Liver (tissue), 3 donors: ENCODE data around the gene ADNP2.

Experiments used
- EGR1 ChIP-seq, 2 donors: IDR thresholded peaks; 2 replicates each; pipeline ENCODE4 v1.6.1; 2016 to 2018; ENCODE audit warnings: antibody characterized with exemption in 2 of 2, low read depth in 2 of 2
- TF ChIP-seq, protein P1 (sequence below): IDR thresholded peaks from 2 replicates; pipeline ENCODE4 v1.6.1; 2016; ENCODE audit warnings: antibody characterized with exemption
- TF ChIP-seq, protein P2 (sequence below): fragments of 150-350 bp; IDR thresholded peaks from 2 replicates; pipeline ENCODE4 v1.5.1; 2017; ENCODE audit warnings: improper control_type of control experiment, low read depth, low read length; ENCODE audit not compliant: missing input control
- donor health status: healthy.
- donor health status: healthy.

DNA sequence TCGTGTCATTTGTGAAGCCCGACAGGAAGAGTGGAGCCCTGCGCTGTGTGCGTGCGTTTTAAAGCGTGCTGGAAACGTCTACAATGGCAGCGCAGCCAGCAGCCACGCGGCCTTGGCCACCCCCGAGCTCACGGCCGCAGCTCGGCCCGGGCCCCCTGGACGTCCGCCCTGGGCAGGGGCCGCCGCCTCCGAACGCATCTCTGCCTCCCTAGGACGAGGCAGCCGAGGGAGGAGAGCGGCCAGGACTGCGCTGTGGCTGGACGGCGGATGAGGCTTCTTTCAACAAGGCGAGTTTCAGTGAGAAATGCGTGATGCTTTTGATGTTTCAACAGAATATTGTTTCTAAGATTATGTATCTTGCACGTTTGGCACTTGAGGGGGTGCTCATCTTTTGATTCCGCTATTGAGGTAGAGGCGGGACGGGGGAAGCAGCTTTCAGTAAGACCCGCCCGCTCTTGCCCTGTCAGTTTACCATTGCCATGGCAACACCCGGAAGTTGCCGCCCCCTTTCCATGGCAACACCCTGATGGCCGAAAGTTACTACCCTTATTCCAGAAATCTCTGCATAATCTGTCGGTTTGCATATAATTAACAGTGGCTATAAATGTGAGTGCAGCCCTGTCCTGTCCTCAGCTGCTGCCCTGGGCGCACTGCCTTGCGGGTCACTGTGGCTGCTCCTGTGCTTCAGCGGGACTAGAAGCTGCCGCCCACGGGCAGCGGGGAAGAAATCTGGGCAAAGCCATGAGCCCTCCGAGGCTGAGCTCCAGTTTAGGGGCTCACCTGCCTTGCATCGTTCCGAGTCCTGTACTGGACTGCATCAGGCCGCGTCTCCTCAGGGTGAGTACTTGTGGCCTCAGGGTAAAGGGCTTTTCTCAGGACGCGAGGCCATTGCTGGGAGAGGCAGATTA lies 38.6 kb downstream of the ADNP2 start:
- TF ChIP-seq, protein P1, sequence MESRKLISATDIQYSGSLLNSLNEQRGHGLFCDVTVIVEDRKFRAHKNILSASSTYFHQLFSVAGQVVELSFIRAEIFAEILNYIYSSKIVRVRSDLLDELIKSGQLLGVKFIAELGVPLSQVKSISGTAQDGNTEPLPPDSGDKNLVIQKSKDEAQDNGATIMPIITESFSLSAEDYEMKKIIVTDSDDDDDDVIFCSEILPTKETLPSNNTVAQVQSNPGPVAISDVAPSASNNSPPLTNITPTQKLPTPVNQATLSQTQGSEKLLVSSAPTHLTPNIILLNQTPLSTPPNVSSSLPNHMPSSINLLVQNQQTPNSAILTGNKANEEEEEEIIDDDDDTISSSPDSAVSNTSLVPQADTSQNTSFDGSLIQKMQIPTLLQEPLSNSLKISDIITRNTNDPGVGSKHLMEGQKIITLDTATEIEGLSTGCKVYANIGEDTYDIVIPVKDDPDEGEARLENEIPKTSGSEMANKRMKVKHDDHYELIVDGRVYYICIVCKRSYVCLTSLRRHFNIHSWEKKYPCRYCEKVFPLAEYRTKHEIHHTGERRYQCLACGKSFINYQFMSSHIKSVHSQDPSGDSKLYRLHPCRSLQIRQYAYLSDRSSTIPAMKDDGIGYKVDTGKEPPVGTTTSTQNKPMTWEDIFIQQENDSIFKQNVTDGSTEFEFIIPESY, result no peak
- TF ChIP-seq, protein P2, sequence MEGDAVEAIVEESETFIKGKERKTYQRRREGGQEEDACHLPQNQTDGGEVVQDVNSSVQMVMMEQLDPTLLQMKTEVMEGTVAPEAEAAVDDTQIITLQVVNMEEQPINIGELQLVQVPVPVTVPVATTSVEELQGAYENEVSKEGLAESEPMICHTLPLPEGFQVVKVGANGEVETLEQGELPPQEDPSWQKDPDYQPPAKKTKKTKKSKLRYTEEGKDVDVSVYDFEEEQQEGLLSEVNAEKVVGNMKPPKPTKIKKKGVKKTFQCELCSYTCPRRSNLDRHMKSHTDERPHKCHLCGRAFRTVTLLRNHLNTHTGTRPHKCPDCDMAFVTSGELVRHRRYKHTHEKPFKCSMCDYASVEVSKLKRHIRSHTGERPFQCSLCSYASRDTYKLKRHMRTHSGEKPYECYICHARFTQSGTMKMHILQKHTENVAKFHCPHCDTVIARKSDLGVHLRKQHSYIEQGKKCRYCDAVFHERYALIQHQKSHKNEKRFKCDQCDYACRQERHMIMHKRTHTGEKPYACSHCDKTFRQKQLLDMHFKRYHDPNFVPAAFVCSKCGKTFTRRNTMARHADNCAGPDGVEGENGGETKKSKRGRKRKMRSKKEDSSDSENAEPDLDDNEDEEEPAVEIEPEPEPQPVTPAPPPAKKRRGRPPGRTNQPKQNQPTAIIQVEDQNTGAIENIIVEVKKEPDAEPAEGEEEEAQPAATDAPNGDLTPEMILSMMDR, result no peak
- TF ChIP-seq EGR1 (IDR thresholded peaks at IDR 0.05; ENCODE audit: low read depth in 2 of 2), result no peak
